K562 (cell line): ENCODE results near the gene SLC17A2. TPM values are rescaled to one million over a fixed set of nuclear protein-coding genes. Genes with fewer than 3 reads are reported as not detected.

Experiments used
- ATAC-seq: fragments of 200-7000 bp; cut with Tn5 transposase; 3 replicates; pipeline ENCODE4 v1.9.1; 2020; ENCODE audit warnings: moderate library complexity
- BruUV-seq: library from RNA; stranded (reverse); fragments of 400-500 nt; replicated peaks from 2 replicates; lab custom pipeline; 2021; lab: Mats Ljungman, UMichigan
- CTCF ChIA-PET: fragments of 300-600 bp; formaldehyde crosslinking; extraction: SDS; loops from one replicate; lab custom pipeline; 2021; ENCODE audit warnings: low intra/inter-chr PET ratio; lab: Yijun Ruan, JAX
- POLR2A ChIA-PET: fragments of 300-600, 350-650 bp; sonication (Branson Sonifier 250); formaldehyde crosslinking; extraction: SDS; loops from one replicate; lab custom pipeline; 2021; ENCODE audit warnings: antibody characterized with exemption, inconsistent platforms; lab: Yijun Ruan, JAX
- DNase-seq, 4 experiments: peaks; one replicate each; pipeline versions ENCODE4 v3.0.0 to v3.0.0-alpha.2; 2011 to 2018; ENCODE audit warnings: low spot score in 3 of 4, mixed read lengths in 3 of 4; ENCODE audit errors: extremely low read depth in 1 of 4
- FAIRE-seq: peaks from 2 replicates; lab custom pipeline; 2011; peaks lifted over from hg19 to GRCh38; lab: Jason Lieb, UNC
- H2AFZ ChIP-seq: 2 replicates; pipeline ENCODE4 v1.6.0; 2011; ENCODE audit warnings: low read depth, low read length, control low read depth, inconsistent platforms
- H3K27ac ChIP-seq: fragments of 200-600 bp; 3 replicates; pipeline ENCODE4 v1.8.0; 2011; ENCODE audit warnings: low read depth, mild to moderate bottlenecking, control low read depth, inconsistent platforms, low read length, moderate library complexity, mixed read lengths; ENCODE audit errors: extremely low read depth
- H3K27me3 ChIP-seq, 2 experiments: fragments of 300-600 bp in 1 of 2; 2 replicates in 1 of 2; 3 replicates in 1 of 2; pipeline versions ENCODE4 v1.6.0 to v1.8.0; 2011; ENCODE audit warnings: inconsistent platforms in 2 of 2, low read length in 2 of 2, mild to moderate bottlenecking in 1 of 2, mixed read lengths in 1 of 2, moderate library complexity in 1 of 2; ENCODE audit not compliant: control insufficient read depth in 2 of 2, insufficient read depth in 2 of 2
- H3K36me3 ChIP-seq: fragments of 300-600 bp; 3 replicates; pipeline ENCODE4 v1.8.0; 2011; ENCODE audit warnings: mild to moderate bottlenecking, low read length, inconsistent platforms; ENCODE audit not compliant: control insufficient read depth, insufficient read depth
- H3K4me1 ChIP-seq, 2 experiments: fragments of 200-600 bp in 1 of 2; replicated peaks in 1 of 2; 2 replicates in 1 of 2; 3 replicates in 1 of 2; pipeline versions ENCODE4 v1.5.1 to v1.8.0; 2011; ENCODE audit warnings: inconsistent platforms in 2 of 2, low read length in 2 of 2, mild to moderate bottlenecking in 1 of 2, mixed read lengths in 1 of 2, moderate library complexity in 1 of 2; ENCODE audit not compliant: control insufficient read depth in 2 of 2, insufficient read depth in 2 of 2
- H3K4me2 ChIP-seq: 2 replicates; pipeline ENCODE4 v1.6.1; 2011; ENCODE audit warnings: low read length, control low read depth, inconsistent platforms, mixed read lengths; ENCODE audit not compliant: insufficient read depth
- H3K4me3 ChIP-seq: fragments of 200-600 bp; sonication (generic), shearing (Covaris generic); 2 replicates; pipeline ENCODE4 v1.5.1; 2016; ENCODE audit warnings: control low read depth, inconsistent platforms
- H3K79me2 ChIP-seq: fragments of 200-600 bp; 3 replicates; pipeline ENCODE4 v1.8.0; 2011; ENCODE audit warnings: low read length, inconsistent platforms; ENCODE audit not compliant: control insufficient read depth, insufficient read depth
- H3K9ac ChIP-seq, 2 experiments: 2 replicates each; pipeline versions ENCODE4 v1.6.0 to v1.6.1; 2011; ENCODE audit warnings: low read depth in 2 of 2, low read length in 2 of 2, control low read depth in 1 of 2, inconsistent platforms in 1 of 2, mild to moderate bottlenecking in 1 of 2, mixed read lengths in 1 of 2; ENCODE audit not compliant: insufficient read depth in 1 of 2
- H3K9me1 ChIP-seq: one replicate; pipeline ENCODE4 v1.6.0; 2011; ENCODE audit warnings: inconsistent platforms, mild to moderate bottlenecking, low read length, moderate library complexity; ENCODE audit not compliant: control insufficient read depth, insufficient read depth
- H3K9me3 ChIP-seq: replicated peaks from 2 replicates; pipeline ENCODE4 v1.5.1; 2011; ENCODE audit warnings: low read depth, low read length, inconsistent platforms; ENCODE audit not compliant: control insufficient read depth, insufficient read depth
- H4K20me1 ChIP-seq: replicated peaks from 2 replicates; pipeline ENCODE4 v1.6.1; 2011; ENCODE audit warnings: low read length, inconsistent platforms, mixed read lengths; ENCODE audit not compliant: control insufficient read depth, insufficient read depth
- BRD4 ChIP-seq: fragments of 200-600 bp; sonication (generic); IDR thresholded peaks from 2 replicates; pipeline ENCODE4 v1.6.1; 2017; ENCODE audit warnings: inconsistent platforms
- EGR1 ChIP-seq: fragments of 450-650 bp; conservative IDR thresholded peaks from 2 replicates; pipeline ENCODE4 v1.6.1; 2017; ENCODE audit warnings: mild to moderate bottlenecking
- GABPB1 ChIP-seq: sonication (generic); formaldehyde crosslinking; IDR thresholded peaks from 2 replicates; pipeline ENCODE4 v1.8.0; 2022; ENCODE audit warnings: mild to moderate bottlenecking, missing genetic modification reagents
- MCM2 ChIP-seq: fragments of 450-650 bp; IDR thresholded peaks from 2 replicates; pipeline ENCODE4 v1.6.1; 2017; ENCODE audit warnings: low read depth, mild to moderate bottlenecking
- MEIS2 ChIP-seq: fragments of 450-650 bp; IDR thresholded peaks from 2 replicates; pipeline ENCODE4 v1.6.1; 2014; ENCODE audit warnings: mild to moderate bottlenecking; ENCODE audit not compliant: partially characterized antibody
- PHF20 ChIP-seq: fragments of 450-650 bp; IDR thresholded peaks from 2 replicates; pipeline ENCODE4 v1.6.1; 2018; ENCODE audit not compliant: partially characterized antibody
- RCOR1 ChIP-seq, 2 experiments: IDR thresholded peaks; 2 replicates each; pipeline ENCODE4 v1.6.1; 2012; ENCODE audit warnings: low read depth in 2 of 2, low read length in 2 of 2, borderline replicate concordance in 1 of 2, improper control_type of control experiment in 1 of 2
- ZNF121 ChIP-seq: sonication (generic); formaldehyde crosslinking; conservative IDR thresholded peaks from 2 replicates; pipeline ENCODE4 v1.8.0; 2022; ENCODE audit warnings: missing genetic modification reagents
- ZNF140 ChIP-seq: fragments of 250-450 bp; sonication (Bioruptor Pico); IDR thresholded peaks from 2 replicates; pipeline ENCODE4 v1.8.0; 2021; ENCODE audit warnings: moderate library complexity, mild to moderate bottlenecking, inconsistent platforms
- ZNF431 ChIP-seq: sonication (generic); formaldehyde crosslinking; IDR thresholded peaks from 2 replicates; pipeline ENCODE4 v1.8.0; 2022; ENCODE audit warnings: mild to moderate bottlenecking, missing genetic modification reagents
- ZNF436 ChIP-seq: fragments of 250-450, 450-650 bp; sonication (Bioruptor Pico); formaldehyde crosslinking; IDR thresholded peaks from 2 replicates; pipeline ENCODE4 v1.7.0; 2020; ENCODE audit warnings: mild to moderate bottlenecking
- WGBS: fragments of 100-300 bp; shearing (Covaris generic); methylation state at CpG from one replicate; pipeline ENCODE4 v1.1.6; 2016; ENCODE audit warnings: low coverage, mixed read lengths; ENCODE audit not compliant: insufficient coverage; ENCODE audit errors: missing lambda C conversion rate; 5-methylcytosine and 5-hydroxymethylcytosine counted together
- in situ Hi-C: fragments of 300-500 bp; cut with MboI; formaldehyde crosslinking; loops from 4 replicates; pipeline ENCODE4 v1.15.0; 2018; ENCODE audit warnings: inconsistent platforms, mixed read lengths
- intact Hi-C: fragments of 100-400 bp; cut with micrococcal nuclease; formaldehyde crosslinking; loops from 2 replicates; pipeline ENCODE4 v1.14.2; 2022
- polyA plus RNA-seq, 8 experiments: library from polyadenylated mRNA; depleted of rRNA in 4 of 8; stranded (reverse) in 5 of 8; unstranded in 3 of 8; fragments of >200 nt; fragmentation: Nextera tagmentation in 2 of 8; fragmentation: Illumina TruSeq in 1 of 8; extraction: Ambion mirVana in 2 of 8; extraction: Trizol in 1 of 8; gene quantifications; 2 replicates each; pipeline versions ENCODE4 v1.2.1 to v1.2.3, GENCODE V29; 2011 to 2014; ENCODE audit warnings: inconsistent platforms in 1 of 8, missing spikeins in 1 of 8
- total RNA-seq, 7 experiments: library from RNA; depleted of rRNA in 6 of 7; stranded (reverse); fragments of >200 nt in 6 of 7; fragmentation: Illumina TruSeq in 2 of 7; extraction: Trizol in 2 of 7; gene quantifications; 2 replicates each; pipeline versions ENCODE4 v1.2.1 to v1.2.3, GENCODE V29; 2011 to 2021; ENCODE audit warnings: low replicate concordance in 1 of 7
- TF ChIP-seq, protein P1 (sequence below): fragments of 250-450 bp; sonication (Bioruptor Pico); IDR thresholded peaks from 2 replicates; pipeline ENCODE4 v1.5.0; 2021
- TF ChIP-seq, protein P2 (sequence below): sonication (generic); formaldehyde crosslinking; IDR thresholded peaks from 2 replicates; pipeline ENCODE4 v1.8.0; 2022; ENCODE audit warnings: missing genetic modification reagents, mild to moderate bottlenecking, borderline replicate concordance
- TF ChIP-seq, protein P3 (sequence below): sonication (generic); formaldehyde crosslinking; IDR thresholded peaks from 2 replicates; pipeline ENCODE4 v1.8.0; 2022; ENCODE audit warnings: missing genetic modification reagents, mild to moderate bottlenecking, moderate library complexity, borderline replicate concordance
- TF ChIP-seq, protein P4 (sequence below): fragments of 450-650 bp; IDR thresholded peaks from 2 replicates; pipeline ENCODE4 v1.7.0; 2016; ENCODE audit warnings: borderline replicate concordance
- TF ChIP-seq, protein P5 (sequence below): fragments of 450-650 bp; IDR thresholded peaks from 2 replicates; pipeline ENCODE4 v1.6.1; 2018; ENCODE audit not compliant: partially characterized antibody

SLC17A2 gene
- total and polyA plus RNA-seq, 9 of the 15 experiments (the other 6 are each of a cell fraction or from before 2014, with no cell fraction given), result not detected

DNA sequence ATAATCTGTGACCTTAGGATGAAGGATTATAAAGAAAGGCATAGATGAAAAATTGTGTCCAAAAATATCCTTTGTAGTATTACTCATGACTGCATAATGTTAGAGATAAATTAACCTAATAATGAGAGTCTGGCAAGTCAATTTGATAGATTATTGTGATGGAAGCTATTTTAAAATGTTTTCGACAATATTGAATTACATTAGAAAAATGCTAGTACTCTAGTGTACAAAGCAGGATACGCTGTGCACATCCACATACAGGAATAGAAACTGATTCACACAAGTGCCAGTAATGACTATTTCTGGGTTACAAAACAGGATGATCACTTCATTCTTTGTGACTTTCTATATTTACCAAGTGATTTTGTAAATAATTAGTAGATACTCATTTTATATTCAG is 3.3 kb downstream of the SLC17A2 start:
- Histone ChIP-seq H4K20me1 (no peaks in the 10 kb centered on the region), H3K79me2 (no peaks in the 10 kb centered on the region), H3K9ac (no peak overlapping the region), H3K36me3 (no peaks in the 10 kb centered on the region), H3K4me3 (no peak overlapping the region), H3K27ac (no peak overlapping the region), H3K4me1 (no peaks in the 10 kb centered on the region; a peak in 1 of 5 replicates), H2AFZ (no peak overlapping the region), H3K9me3 (no peaks in the 10 kb centered on the region), H3K4me2 (no peak overlapping the region), H3K9me1 (no peaks in the 10 kb centered on the region), H3K27me3 (peaks cover 5 to 23% of the 10 kb centered on the region in 2 experiments; a peak in 4 of 5 replicates)
- WGBS, result 8% methylated on average over 2 of the region's 2 CpGs
- FAIRE-seq, result no peak
- in situ Hi-C loops (no loop called here), intact Hi-C loops (no loop called here)
- POLR2A ChIA-PET, result interaction anchor here (0.9 kb wide), 1 partner anchor 13 kb away, joined by 3 read pairs; no protein-coding TSS in a partner anchor
- no peak for ATAC-seq
- no peak for DNase-seq
- no TSS peak for BruUV-seq
- CTCF ChIA-PET, result no interaction called here
- TF ChIP-seq, protein P1, sequence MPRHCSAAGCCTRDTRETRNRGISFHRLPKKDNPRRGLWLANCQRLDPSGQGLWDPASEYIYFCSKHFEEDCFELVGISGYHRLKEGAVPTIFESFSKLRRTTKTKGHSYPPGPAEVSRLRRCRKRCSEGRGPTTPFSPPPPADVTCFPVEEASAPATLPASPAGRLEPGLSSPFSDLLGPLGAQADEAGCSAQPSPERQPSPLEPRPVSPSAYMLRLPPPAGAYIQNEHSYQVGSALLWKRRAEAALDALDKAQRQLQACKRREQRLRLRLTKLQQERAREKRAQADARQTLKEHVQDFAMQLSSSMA (CRISPR knock-in tag), result no peak
- TF ChIP-seq RCOR1 (IDR thresholded peaks at IDR 0.05; ENCODE audit: borderline replicate concordance in 1 of 2, low read depth in 2 of 2, low read length in 2 of 2), result no peak
- TF ChIP-seq ZNF436 (CRISPR knock-in tag), result no peak
- TF ChIP-seq, protein P2, sequence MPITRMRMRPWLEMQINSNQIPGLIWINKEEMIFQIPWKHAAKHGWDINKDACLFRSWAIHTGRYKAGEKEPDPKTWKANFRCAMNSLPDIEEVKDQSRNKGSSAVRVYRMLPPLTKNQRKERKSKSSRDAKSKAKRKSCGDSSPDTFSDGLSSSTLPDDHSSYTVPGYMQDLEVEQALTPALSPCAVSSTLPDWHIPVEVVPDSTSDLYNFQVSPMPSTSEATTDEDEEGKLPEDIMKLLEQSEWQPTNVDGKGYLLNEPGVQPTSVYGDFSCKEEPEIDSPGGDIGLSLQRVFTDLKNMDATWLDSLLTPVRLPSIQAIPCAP (CRISPR knock-in tag), result no peak
- TF ChIP-seq PHF20, result no peak
- TF ChIP-seq, protein P3, sequence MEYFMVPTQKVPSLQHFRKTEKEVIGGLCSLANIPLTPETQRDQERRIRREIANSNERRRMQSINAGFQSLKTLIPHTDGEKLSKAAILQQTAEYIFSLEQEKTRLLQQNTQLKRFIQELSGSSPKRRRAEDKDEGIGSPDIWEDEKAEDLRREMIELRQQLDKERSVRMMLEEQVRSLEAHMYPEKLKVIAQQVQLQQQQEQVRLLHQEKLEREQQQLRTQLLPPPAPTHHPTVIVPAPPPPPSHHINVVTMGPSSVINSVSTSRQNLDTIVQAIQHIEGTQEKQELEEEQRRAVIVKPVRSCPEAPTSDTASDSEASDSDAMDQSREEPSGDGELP, result no peak
- TF ChIP-seq ZNF431, result no peak
- TF ChIP-seq MCM2, result no peak
- TF ChIP-seq BRD4, result no peak
- TF ChIP-seq, protein P4, sequence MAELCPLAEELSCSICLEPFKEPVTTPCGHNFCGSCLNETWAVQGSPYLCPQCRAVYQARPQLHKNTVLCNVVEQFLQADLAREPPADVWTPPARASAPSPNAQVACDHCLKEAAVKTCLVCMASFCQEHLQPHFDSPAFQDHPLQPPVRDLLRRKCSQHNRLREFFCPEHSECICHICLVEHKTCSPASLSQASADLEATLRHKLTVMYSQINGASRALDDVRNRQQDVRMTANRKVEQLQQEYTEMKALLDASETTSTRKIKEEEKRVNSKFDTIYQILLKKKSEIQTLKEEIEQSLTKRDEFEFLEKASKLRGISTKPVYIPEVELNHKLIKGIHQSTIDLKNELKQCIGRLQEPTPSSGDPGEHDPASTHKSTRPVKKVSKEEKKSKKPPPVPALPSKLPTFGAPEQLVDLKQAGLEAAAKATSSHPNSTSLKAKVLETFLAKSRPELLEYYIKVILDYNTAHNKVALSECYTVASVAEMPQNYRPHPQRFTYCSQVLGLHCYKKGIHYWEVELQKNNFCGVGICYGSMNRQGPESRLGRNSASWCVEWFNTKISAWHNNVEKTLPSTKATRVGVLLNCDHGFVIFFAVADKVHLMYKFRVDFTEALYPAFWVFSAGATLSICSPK, result no peak
- no peak for TF ChIP-seq ZNF140
- no peak for TF ChIP-seq ZNF121 (CRISPR knock-in tag)
- no peak for TF ChIP-seq EGR1
- TF ChIP-seq, protein P5, sequence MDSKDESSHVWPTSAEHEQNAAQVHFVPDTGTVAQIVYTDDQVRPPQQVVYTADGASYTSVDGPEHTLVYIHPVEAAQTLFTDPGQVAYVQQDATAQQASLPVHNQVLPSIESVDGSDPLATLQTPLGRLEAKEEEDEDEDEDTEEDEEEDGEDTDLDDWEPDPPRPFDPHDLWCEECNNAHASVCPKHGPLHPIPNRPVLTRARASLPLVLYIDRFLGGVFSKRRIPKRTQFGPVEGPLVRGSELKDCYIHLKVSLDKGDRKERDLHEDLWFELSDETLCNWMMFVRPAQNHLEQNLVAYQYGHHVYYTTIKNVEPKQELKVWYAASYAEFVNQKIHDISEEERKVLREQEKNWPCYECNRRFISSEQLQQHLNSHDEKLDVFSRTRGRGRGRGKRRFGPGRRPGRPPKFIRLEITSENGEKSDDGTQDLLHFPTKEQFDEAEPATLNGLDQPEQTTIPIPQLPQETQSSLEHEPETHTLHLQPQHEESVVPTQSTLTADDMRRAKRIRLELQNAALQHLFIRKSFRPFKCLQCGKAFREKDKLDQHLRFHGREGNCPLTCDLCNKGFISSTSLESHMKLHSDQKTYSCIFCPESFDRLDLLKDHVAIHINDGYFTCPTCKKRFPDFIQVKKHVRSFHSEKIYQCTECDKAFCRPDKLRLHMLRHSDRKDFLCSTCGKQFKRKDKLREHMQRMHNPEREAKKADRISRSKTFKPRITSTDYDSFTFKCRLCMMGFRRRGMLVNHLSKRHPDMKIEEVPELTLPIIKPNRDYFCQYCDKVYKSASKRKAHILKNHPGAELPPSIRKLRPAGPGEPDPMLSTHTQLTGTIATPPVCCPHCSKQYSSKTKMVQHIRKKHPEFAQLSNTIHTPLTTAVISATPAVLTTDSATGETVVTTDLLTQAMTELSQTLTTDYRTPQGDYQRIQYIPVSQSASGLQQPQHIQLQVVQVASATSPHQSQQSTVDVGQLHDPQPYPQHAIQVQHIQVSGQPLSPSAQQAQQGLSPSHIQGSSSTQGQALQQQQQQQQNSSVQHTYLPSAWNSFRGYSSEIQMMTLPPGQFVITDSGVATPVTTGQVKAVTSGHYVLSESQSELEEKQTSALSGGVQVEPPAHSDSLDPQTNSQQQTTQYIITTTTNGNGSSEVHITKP, result no peak
- TF ChIP-seq GABPB1, result no peak
- TF ChIP-seq MEIS2, result no peak
